Hematopoietic multipotent progenitor cell treated with erythropoietin and hydrocortisone succinate and interleukin-3 and kit ligand, for 15 days (in vitro differentiated cells): Measurements from ENCODE around the gene GPR152.
"Not testable (repeated sequence)": the region's sequence is repeated elsewhere in the genome, so short reads cannot be mapped to it uniquely, and the experiment has no call there.

Experiments used
- DNase-seq: peaks from one replicate; pipeline ENCODE4 v3.0.0-alpha.2; 2015; ENCODE audit warnings: low spot score

The GPR152 gene

GRCh38 chr11:67489203-67489884 lies 36.8 kb upstream of the GPR152 start:
- no peak for DNase-seq

DNA sequence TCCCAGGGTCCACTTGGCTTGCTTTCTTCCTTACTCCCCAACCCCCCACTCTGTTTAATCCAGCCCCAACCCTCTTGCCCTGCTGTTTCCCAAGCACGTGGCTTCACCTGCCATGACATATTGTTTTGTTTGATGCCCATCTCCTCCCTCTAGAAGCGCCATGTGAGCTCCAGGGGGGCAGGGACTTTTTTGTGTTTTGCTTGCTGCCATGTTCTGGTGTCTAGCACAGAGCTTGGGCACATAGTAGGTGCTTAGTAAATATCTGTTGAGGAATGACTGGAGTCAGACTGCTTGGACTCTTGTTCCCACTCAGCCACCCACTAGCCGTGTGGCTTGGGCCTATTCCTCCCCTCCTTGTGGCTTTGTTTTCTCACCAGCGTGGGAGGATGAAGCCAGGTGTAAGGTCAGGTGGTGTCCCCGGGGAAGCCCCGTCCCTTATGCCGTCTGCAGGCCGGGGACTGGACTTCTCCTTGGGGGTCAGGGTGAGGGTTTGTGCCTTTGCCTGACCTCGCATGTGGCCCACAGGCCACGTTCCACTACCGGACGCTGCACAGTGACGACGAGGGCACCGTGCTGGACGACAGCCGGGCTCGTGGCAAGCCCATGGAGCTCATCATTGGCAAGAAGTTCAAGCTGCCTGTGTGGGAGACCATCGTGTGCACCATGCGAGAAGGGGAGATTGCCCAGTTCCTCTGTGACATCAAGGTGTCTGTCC lies 34.1 kb upstream of the GPR152 start:
- DNase-seq, result no peak

- not testable (repeated sequence) for DNase-seq
Measured at GRCh38 chr11:67485873-67486361, 33.4 kb upstream of the GPR152 start.

GRCh38 chr11:67484847-67485311 lies 32.4 kb upstream of the GPR152 start:
- no peak for DNase-seq

- DNase-seq, result no peak
Measured at GRCh38 chr11:67483831-67484665, 31.5 kb upstream of the GPR152 start.

- DNase-seq, result peak; percentile 98
Measured at GRCh38 chr11:67482827-67483798, 30.6 kb upstream of the GPR152 start, which contains the start of gene AIP. TSS of gene AIP (plus strand) at chr11:67483026. CDS start at chr11:67483159, 133 bp downstream.

GRCh38 chr11:67482275-67482826 lies 29.8 kb upstream of the GPR152 start:
- no peak for DNase-seq

DNA sequence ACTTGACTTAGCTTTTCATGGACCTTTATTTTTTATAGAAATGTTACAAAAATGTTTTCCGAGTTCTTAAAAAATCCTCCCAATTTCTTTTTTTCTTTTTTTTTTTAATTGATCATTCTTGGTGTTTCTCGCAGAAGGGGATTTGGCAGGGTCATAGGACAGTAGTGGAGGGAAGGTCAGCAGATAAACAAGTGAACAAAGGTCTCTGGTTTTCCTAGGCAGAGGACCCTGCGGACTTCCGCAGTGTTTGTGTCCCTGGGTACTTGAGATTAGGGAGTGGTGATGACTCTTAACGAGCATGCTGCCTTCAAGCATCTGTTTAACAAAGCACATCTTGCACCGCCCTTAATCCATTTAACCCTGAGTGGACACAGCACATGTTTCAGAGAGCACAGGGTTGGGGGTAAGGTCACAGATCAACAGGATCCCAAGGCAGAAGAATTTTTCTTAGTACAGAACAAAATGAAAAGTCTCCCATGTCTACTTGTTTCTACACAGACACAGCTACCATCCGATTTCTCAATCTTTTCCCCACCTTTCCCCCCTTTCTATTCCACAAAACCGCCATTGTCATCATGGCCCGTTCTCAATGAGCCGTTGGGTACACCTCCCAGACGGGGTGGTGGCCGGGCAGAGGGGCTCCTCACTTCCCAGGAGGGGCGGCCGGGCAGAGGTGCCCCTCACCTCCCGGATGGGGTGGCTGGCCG lies 25.0 kb upstream of the GPR152 start:
- DNase-seq, result not testable (repeated sequence)

GRCh38 chr11:67476692-67477091 lies 24.2 kb upstream of the GPR152 start:
- DNase-seq, result not testable (repeated sequence)

DNA sequence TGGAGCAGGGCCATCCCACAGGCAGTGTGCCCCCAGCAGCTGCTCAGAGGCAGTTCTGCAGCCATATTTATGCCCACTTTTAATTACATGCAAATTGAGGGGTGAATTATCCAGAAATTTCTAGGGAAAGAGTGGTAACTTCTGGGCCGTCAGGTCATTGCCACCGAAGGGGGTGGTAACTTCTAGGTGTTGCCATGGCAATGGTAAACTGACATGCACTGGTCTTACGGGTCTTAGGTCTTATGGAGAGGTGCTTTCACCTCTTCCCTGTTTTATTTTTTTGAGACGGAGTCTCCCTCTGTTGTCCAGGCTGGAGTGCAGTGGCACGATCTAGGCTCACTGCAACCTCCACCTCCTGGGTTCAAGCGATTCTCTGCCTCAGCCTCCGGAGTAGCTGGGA lies 20.4 kb upstream of the GPR152 start:
- no peak for DNase-seq

DNA sequence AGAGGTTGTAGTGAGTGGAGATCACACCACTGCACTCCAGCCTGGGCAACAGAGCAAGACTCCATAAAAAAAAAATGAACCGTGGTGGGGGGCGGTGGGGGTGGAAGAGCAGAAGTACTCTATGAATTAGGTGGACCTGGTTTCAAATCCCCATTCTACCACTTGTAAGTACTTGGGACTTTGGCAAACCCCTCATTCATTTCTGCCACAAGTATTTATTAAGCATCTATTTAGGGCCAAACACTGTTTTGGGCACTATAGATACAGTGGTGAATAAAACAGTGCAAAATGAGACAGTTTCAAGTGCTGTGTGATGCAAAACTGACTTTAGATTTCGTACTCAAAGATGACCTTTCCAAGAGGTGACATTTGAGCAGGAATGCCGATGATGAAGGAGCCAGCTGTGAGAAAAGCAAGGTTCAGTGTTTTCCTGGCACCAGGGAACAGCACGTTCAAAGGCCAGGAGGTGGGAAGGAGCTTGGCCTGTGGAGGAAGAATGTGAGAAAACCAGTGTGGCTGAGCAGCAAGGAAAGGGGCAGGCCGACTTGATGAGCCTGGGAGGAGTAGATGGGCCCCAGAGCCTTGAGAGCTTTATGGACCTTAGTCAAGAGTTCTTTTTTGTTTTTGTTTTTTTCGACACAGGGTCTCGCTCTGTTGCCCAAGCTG lies 17.9 kb upstream of the GPR152 start:
- no peak for DNase-seq

- no peak for DNase-seq
Measured at GRCh38 chr11:67469508-67469811, 16.9 kb upstream of the GPR152 start.

DNA sequence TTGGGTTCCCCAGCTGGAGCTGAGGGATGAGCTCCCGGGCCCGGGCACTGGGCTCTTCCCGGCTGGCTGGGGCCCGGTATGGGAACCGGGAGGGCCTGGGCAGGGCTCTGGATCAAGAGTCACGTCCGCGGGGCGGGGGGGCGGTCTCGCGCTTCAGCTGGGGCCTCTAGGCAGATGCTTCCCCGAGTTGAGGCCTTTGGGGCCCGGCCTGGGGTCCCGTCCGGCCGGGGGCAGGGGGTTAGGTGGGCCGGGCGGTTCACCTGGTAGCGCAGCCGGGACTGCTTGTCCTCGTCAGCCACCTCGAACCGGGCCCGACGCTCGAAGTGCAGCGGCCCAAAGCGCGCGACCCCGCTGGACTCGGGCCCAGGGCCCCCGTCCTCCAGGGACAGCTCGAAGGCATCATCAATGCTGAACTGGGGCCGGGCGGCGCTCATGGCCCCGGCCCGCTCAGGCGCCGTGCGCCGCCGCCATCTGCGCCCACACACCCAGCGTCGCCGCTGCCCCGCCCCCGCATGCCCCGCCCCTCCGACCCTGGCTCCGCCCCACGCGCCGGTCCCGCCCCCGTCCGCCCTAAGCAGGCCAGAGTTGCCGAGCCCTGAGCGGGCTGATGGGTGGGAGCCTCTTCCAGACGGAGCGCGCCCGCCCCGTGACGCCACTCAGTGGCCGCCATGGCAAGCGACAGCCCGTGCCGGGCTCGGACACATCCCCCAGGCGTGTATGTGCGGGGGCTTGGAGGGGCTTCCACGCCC lies 16.4 kb upstream of the GPR152 start, which contains the start of gene TMEM134:
Gene TMEM134, minus strand, starts transcription at position 493 of the 749 bp plus-strand sequence. Its CDS starts 59 bp downstream, at position 434.
- peak; percentile 91 for DNase-seq

DNA sequence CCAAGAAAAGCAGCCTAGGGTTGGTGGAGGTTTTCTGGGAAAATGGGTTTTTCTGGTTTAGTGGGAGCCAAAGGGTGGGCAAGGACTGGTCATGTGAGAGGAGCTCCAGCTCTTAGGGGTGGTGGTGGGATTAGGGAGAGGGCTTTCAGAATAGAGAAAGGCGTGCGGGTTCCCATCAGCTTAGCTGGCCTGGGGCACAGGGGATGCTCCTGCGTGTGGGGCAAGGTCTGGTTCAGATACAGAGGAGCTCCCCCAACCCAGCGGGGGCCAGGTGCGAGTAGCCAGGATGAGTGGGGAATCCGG lies 15.9 kb upstream of the GPR152 start:
- no peak for DNase-seq

DNA sequence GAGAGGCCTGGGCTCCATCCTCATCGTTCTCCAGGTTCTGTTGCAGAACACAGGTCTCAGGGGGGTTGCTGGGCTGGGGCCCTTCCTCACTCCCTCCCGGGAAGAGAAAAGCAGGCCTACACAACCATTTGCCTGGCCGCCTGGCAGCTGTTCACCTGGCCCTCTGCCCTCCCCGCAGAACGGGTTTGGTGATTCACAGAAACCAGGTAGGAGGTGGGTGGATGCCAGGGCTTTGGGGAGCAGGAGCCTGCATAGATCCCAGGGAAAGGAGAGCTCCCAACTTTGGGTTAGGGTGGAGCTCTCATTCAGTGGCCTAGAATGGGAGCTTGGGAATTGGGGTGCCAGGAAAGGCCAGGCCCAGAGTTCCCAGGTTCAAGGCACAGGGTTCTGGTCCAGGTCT lies 15.5 kb upstream of the GPR152 start:
- DNase-seq, result no peak

GRCh38 chr11:67466962-67467771 lies 14.6 kb upstream of the GPR152 start:
- no peak for DNase-seq

GRCh38 chr11:67466367-67466766 lies 13.8 kb upstream of the GPR152 start:
- no peak for DNase-seq

- DNase-seq, result peak; percentile 55
Measured at GRCh38 chr11:67465530-67465929, 13.0 kb upstream of the GPR152 start.
